Activated CD4-positive, alpha-beta T cell treated with anti-CD3 and anti-CD28 coated beads, Interleukin-2, amount 50 U/mL, for 1 hour (primary cell): ENCODE data around the gene MTFP1.
A peak's percentile ranks its signal among the peaks of the same experiment; 100 is the strongest.
"Not testable (repeated sequence)": the region's sequence is repeated elsewhere in the genome, so short reads cannot be mapped to it uniquely, and the experiment has no call there.

Source experiments
- DNase-seq: peaks from one replicate; pipeline ENCODE4 v3.0.0-alpha.2; 2020

The MTFP1 gene

DNA sequence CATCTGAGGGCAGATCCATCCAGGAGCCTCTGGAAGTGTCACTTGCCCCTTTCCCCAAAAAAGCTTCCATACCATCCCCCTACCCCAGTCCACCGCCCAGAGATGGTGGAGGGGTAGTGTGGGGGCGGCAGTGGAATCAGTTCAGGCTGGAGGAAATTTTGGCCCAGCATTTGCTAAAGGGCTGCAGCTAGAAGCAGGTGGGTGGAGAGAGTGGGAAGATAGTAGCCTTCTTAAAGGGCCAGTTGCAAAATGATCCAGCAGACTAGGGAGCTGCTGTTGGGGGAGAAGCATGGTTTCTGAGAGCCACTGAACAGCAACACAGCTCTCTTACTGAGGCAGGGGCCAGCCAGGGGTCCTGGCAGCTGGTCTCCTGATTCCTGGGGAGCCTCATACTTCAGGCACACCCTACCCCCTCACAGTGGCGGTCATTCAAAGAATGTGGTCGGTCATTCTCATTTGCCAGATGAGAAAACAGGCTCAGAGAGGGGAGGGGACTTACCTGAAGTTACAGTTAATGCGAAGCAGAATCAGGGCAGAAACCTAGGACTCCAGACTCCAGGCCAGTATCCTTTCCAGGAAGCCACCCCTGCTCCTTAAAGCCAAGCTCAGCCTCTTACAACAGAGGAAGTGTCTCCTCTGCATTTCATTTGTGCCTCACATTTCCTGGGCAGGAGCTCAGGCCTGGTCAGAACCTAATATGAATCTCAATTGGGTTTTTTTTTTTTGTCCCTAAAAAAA, 23.4 kb upstream of the MTFP1 start:
- DNase-seq = no peak

DNA sequence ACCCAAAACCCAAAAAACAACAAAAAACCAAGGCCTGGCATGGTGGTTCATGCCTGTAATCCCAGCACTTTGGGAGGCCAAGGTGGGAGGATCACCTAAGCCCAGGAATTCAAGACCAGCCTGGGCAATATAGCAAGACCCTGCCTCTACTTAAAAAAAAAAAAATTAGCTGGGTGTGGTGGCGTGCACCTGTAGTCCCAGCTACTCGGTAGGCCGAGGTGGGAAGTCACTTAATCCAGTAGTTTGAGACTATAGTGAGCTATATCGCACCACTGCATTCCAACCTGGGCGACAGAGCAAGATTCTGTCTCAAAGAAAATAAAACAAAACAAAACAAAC, 22.8 kb upstream of the MTFP1 start:
- not testable (repeated sequence) for DNase-seq

DNA sequence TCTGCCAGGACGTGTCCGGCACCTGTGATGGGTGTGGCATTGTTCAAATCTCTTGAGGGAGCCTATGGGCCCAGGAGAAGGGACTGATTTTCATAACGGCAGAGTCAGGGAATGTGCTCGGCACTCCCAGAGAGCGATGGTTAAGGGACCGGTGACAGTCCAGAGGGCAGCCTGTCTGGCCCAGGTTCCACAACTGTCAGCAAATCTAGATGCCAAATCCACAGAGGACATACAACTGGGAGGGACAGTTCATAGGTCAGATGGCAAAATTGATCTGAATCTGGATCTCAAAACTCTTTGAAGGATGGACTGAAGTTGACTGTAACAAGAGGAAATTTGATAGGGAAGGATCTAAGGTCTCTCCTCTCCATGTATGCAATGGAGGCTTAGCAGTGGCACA, 21.3 kb upstream of the MTFP1 start:
- no peak for DNase-seq

DNA sequence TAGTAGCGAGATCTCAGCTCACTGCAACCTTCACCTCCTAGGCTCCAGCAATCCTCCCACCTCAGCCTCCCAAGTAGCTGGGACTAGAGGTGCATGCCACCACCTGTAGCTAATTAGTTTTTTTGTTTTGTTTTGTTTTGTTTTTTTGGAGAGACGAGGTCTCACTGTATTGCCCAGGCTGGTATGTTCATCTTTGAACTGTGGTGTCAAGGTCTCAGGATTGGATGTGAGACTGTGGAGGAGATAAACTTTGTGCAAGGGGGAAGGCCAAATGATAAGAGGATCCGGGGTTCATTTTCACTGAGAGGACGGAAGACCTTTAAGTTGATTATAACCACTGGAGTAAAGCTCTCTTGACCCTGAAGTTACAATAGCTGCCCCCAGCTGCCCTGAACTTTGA, 19.8 kb upstream of the MTFP1 start:
- DNase-seq = no peak

DNA sequence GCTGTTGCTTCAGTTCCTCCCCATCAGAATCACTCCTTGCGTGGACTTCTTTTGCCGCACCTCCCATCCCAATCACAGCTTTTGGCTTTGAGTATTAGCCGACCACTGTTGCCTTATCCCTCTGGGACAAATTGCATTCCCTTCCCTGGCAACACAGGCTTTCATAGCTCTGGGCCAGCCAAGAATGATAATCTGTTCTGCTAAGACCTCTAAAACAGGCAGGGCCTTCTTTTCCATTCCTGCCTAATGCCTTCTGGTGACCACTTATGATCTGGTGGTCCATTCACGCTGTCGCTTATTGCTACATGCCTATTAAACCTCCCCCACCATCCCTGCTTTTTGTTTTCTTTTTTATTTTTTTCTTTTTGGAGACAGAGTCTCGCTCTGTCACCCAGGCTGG, 19.2 kb upstream of the MTFP1 start:
- no peak for DNase-seq

DNA sequence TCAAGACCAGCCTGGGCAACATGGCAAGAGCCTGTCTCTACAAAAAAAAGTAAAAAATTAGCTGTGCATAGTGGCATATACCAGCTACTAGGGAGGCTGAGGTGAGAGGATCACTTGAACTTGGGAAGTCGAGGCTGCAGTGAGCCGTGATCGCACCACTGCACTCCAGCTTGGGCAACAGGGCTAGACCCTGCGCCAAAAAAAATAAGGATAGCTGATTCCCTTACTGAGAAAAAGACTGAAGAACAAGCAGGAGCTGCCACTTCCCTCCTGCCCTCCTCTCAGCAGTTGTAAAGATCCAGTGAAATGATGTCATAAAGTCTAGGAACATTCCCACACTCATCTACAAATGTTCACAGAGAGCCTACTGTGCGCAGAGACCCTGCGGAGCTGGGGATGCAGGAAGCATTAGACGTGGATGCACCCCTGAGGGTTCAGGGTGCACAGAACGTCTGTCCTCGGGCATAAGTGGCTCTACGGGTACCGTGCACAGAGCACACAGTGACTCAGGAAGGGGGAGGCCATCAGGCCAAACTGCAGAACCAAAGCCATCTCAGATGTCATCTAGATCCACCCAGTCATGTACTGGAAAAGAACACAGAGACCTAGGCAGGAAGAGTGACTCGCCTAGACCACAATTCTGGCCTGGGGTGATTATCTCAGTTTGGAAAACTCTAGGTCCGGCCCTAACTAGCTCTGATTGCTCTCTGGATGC, 17.0 kb upstream of the MTFP1 start:
- no peak for DNase-seq

DNA sequence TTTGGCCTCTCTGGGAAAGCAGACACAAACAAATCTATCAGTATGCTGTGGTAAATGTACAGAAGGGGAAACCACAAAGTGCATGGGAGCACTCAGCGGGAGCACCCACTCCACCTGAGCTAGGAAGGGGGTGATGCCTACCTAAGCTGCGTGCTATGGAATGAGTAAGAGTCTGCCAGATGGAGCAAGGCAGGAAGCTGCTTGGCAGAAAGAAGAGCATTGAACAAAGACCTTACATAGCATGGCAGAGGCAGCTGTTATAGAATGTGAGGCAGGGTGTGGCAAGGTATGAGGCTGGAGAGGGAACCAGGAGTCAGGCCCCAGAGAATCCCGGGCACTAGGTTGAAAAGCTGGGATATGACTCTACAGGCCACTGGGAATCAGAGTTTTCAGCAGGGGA, 13.8 kb upstream of the MTFP1 start:
- no peak for DNase-seq

DNA sequence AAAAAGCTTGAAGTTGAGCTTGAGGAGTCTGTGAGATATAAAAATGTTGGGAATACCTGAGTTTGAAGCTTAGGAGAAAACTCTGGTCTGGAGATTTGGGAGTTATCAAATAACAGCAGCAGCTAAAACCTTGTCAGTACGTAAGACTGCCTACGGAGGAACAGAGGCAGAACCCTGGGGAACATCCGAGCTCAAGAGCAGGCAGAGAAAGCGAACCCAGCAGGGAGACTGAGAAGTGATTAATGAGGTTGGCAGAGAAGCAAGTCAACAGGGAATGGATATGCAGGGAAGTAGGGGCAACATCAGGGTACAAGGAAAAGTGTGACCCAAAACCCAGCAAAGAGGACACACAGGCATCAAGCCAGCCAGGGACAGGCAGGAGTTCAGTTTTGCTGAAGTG, 12.6 kb upstream of the MTFP1 start:
- no peak for DNase-seq

DNA sequence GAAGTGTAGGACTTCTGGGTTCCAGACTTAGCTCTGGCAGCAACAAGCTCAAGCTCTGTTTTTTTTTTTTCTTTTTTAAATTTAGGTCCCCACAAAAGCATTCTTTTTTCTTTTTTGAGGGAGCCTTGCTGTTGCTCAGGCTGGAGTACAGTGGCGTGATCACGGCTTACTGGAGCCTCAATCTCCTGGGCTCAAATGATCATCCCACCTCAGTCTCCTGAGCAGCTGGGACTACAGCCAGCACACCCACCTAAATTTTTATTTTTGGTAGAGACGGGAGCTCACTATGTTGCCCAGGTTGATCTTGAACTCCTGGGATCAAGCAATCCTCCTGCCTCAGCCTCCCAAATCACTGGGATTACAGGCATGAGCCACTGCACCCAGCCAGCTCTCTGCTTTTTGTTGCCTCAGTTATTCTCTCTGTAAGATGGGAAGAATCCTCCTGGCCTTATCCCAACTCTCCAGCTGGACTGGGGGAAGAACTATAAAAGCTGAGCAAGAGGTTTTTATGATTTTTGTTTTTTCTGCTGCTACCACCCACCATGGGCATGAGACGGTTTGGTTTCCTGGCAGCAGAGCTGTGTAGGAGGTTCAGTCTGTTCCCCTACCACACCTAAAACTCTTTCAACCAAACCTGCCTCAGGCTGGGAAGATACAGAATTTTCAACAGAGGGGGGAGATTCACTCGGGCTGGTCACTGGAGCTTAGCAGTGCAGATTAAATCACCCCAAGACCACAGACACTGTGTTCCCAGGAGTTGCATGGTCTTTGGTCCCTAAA, 11.6 kb upstream of the MTFP1 start:
- no peak for DNase-seq

DNA sequence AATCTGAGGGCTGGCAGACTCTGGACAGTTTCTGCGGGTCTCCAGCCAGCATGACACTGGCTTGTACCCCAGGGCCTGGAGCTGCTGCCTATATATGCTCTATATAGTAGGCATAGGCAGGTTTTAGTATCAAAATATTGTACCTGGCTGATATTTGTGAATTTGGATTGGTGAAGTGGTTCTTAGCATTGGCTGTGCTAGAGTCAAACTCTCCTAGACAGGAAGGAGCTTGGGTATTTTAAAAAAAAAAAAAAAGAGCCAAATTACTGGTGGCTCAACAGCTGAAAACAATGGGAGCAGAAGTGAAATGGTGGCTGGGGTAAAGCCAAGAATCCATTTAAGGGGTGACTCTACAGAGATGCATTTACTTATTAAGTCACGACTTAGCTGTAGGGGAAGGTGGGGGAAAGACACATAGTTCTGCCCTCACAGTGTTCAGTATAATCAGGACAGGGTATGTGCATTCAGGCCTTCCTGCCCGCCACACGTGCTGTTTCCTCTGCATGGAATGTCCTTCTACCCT, 11.0 kb upstream of the MTFP1 start:
- DNase-seq = no peak

DNA sequence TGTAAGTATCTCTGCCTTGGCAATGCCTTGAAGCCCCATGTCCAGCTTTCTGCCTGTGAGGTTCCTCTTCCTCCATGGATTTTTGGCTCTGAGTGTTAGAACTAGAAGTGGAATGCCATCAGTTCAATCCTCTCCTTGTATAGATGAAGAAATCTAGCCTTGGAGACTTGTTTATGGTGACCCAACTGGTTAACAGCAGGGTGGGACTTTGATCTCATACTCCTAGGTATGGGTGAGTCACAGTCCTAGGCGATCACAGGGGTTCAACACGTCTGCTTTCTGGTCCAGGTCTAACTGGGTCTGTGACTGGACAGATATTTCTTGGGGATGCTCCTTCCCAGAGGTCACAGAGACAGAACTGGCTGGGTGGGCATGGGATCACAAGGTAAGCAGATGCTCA, 9.2 kb upstream of the MTFP1 start:
- DNase-seq = no peak

DNA sequence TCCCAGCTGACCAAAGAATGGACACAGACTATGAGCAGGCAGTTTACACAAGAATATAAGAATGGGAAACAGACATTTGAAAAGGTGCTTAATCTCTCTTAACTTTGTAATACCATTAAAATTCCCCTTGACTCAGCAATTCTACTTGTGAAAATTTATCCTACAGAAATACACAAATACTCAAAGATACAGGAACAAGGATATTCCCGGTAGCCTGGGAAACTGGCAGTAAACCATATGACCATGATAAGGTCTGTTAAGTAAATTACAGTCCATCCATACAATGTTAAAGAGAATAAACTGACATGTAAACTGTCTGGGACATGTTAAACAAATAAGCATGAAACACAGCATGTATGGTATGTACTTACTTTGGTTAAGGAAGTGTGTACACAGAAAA, 8.7 kb upstream of the MTFP1 start:
- DNase-seq = no peak

DNA sequence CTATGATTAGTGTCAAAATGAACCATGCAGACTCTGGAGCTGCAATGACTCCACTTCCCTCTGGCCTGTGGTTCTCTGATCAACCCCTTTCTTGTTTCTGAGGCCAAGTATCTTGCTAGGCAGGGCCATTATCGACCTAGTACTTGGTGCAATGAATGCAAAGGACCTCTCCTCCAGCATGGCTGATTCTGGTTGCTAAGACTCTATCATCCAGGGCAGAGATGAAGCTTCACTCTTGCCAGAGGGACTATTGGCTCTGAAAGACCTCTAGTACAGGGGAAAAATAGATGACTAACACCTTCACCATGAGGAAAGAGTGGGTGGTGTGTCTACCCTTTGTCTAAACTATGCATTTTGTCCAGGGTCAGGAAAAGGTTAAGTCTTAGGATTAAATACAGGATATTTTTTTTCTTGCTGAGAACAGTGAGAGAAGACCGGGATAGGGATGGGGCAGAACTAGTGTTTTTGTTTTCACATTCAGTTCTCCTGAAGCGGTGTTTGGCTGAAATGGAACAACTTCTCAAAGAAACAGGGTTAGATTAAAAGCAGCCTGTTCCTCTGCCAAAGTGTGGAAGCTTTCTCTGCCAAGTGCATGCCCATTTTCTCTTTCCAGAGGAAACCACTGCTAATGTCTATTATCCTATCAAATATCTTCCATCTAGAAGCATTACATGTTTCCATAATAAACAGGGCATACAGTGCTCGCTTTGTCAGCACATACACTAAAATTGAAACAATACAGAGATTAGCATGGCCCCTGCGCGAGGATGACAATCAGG, 5.0 kb upstream of the MTFP1 start:
- DNase-seq = no peak

DNA sequence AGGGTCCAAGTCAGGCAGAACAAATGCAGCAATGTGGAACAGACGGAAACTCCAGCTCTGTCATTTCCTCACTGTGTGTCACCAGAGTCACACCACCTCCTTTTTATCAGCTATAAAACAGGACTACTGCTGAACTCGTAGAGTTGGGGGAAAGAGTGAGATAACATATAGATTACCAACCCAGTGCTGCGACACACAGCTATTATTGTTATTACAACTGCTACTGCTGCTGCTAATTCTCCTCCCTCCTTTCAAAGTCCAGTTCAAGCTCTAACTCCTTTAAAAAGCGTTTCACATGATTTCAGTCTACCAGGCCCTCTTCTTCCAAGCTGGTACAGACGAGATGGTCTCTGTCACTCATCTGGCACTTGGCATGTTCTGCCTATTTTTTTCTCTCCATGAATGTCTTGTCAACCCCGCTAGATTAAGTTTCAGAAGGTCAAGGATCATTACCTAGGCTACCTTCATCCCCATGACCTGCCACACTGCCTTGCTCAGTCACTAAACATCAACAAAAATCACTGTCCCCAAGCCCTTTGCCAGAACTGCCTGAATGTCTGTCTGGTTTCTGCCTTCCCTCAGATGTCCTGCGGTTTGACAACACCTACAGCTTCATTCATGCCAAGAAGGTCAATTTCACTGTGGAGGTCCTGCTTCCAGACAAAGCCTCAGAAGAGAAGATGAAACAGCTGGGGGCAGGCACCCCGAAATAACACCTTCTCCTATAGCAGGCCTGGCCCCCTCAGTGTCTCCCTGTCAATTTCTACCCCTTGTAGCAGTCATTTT, 3.7 kb upstream of the MTFP1 start:
- no peak for DNase-seq

DNA sequence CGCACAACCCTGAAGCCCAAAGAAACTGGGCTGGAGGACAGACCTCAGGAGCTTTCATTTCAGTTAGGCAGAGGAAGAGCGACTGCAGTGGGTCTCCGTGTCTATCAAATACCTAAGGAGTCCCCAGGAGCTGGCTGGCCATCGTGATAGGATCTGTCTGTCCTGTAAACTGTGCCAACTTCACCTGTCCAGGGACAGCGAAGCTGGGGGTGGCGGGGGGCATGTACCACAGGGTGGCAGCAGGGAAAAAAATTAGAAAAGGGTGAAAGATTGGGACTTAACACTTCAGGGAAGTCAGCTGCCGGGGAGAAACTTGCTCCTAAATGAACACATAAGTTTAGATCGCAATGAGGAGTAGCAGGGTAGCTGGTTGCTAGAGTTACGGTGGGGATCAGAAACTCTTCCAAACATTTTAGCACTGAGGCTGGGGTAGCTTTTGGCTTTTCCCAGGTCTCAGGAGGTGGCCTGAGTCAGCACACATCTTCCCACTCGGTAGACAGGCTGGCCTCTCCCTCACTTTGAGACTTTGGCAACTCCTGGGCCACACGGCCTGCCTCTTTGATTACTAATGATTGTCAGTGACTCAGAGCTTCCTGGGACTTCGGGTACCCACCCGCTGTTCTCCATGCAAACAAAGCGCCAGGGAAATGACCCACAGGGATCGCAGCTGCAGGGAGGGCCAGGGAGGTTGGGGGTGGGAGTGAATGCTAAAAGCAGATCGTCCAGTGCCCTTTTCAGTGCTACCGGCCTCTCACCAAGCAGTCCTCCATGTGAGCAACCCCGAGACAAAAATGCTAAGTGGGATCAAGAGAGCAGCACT, 2.9 kb upstream of the MTFP1 start:
- DNase-seq = peak; percentile 28

DNA sequence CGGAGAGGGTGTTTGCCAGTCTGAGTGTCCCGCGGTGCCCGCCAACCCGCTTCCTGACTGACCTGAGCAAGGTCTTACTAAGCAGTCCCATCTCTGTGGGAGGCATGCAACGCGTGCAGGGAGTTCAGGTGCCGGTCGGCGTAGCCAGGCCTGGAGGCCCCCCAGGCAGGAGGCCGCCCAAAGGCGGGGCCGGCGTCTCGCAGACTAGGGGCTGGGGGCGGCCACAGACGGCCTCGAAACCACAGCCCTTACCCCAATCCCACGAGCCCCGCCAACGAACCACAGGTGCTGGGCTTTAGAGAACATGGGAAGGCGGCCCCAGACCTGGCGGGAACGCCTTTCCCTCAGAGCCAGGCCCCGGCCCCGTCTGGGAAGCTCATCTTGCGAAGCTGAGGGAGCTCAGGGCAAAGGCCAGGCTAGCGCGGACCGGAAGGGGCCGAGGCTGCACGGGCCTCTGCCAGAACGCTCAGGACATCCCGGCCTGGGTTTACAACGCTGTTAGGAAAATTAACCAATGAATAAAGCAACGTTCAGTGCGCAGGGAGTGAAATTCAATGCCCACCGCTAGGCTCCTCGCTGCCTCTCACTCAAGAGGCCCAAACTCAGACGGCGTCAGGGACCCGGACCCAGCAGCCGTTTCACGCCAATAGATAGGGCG, 2.1 kb upstream of the MTFP1 start:
- DNase-seq = peak; percentile 41

DNA sequence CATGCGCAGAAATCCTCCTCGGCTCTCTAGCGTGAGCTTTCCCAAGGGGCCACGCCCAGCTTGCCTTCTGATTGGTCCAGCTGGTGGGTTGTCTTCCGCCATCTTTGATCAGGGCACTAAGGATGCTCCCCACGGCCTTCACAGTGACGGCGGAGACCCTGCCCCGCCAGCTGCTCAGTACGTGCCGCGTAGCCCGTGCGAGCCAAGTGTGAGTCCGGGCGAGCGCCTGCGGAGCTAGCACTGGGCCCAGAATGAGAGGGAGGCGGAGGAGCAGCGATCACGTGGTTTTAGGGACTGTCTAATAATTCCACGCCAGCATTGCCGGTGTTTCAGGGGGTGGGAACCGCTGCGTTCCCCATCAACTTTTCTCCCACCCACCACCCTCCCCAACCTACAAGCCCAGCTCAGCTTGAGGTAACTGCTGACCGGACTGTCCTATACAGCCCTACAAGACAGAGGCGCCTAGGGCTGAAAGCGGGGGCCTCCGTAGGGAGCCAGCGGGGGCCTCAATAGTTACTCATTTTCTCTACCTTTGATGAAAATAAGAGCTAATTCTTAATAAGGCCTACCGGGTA, 1.5 kb upstream of the MTFP1 start:
- DNase-seq = peak; percentile 98

DNA sequence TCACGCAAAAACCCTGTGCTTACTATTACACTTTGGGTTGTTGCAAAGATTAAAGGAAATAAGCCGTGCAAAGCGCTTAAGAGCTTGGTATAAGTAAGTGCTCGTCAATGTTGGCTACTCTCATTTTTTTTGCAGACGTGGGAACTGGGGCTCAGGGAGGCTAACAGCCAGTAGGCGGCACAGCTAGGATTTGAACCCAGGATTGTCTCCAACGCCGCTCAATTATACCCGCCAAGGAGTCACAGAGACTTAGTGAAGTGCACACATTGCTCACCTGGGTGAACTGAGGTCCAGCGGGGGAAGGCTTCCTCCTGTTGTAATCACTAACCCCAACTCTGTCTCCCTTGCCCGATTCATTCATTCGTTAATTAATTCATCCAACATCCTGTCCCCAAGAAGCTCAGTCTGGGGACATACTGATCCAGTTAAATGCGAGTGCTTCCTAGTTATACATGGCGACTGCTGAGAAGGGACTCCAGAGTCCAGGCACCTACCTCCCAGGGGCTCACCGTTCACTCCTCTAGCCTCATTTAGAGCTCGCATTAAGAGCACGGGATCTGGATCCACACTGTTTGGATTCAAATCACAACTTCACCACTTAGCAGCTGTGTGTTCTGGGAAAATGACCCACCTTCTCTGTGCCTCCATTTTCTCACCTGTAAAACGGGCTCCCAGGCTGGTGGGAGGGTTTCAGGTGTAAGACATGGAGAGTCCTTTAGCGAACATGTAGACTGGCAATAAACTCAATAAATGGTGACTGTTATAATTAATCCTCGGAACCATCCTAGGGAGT, 838 bp upstream of the MTFP1 start:
- no peak for DNase-seq

DNA sequence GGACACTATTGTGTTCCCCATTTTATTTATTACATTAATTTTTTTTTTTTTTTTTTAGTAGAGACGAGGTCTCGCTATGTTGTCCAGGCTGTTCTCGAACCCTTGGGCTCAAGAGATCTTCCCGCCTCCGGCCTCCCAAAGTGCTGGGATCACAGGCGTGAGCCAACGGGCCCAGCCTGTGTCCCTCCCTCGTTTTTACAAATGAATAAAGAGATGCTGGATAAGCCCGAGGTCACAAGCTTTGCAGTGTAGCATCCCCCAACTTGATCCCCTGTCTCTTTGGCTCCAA, 297 bp upstream of the MTFP1 start:
- no peak for DNase-seq
